HL-60 (cell line): ENCODE measurements around the gene MYD88.

Source experiments
- CTCF ChIP-seq: IDR thresholded peaks from one replicate; pipeline ENCODE4 v1.5.1; 2011; ENCODE audit warnings: low read length, control low read depth, inconsistent platforms; ENCODE audit not compliant: insufficient read depth
- GABPA ChIP-seq: IDR thresholded peaks from 2 replicates; pipeline ENCODE4 v1.6.1; 2012; ENCODE audit warnings: low read depth
- POLR2AphosphoS5 ChIP-seq: IDR thresholded peaks from 2 replicates; pipeline ENCODE4 v1.6.1; 2012; ENCODE audit warnings: low read depth
- REST ChIP-seq: IDR thresholded peaks from 2 replicates; pipeline ENCODE4 v1.6.1; 2012; ENCODE audit warnings: low read depth; ENCODE audit not compliant: insufficient replicate concordance

- TF ChIP-seq POLR2AphosphoS5 (no peak), CTCF (no peak), GABPA (no peak), REST (no peak)
Measured at GRCh38 chr3:38149708-38150107, 11.2 kb downstream of the MYD88 start.
